ENCODE measurements around the gene F8A3.
A peak's percentile ranks its signal among the peaks of the same experiment; 100 is the strongest.
"Not testable (repeated sequence)": the region's sequence is repeated elsewhere in the genome, so short reads cannot be mapped to it uniquely, and the experiment has no call there.

The F8A3 gene

DNA sequence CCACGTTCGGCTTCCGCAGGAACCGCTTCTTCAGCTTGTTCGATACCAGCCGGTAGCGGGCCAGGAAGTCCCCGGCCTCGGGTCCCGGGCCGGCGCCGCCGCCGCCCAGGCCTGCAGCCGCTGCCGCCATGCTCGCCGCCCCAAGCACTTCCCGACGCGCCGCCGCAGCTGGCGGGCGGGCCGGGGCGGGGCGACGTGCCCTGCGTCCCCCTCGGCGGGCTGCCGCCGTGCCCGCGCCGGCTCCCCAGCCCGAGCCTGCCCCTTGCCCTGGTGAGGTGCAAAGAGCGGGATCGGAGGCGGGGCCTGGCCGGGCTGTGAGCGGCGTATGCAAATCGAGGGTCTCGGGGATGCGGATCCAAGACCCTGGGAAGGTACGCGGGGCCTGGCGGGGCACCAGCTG, at the start of gene F8A3:
F8A3 (minus strand) TSS at position 150 of the 400 bp plus-strand sequence; CDS start at position 130, 20 bp downstream.
- not testable (repeated sequence) for H3K9me3 Mint-ChIP-seq, H3K4me3 Mint-ChIP-seq, H3K27ac Mint-ChIP-seq, H3K27me3 Mint-ChIP-seq, H3K36me3 Mint-ChIP-seq, H3K4me1 Mint-ChIP-seq

GRCh38 chrX:155505296-155505695, 46.9 kb upstream of the F8A3 start:
- Mint-ChIP-seq H3K4me1 (no peaks in the 10 kb centered on the region), H3K27ac (peak overlapping the region; percentile 12), H3K4me3 (no peak overlapping the region), H3K36me3 (peaks cover 24% of the 10 kb centered on the region), H3K27me3 (no peaks in the 10 kb centered on the region), H3K9me3 (no peaks in the 10 kb centered on the region)

DNA sequence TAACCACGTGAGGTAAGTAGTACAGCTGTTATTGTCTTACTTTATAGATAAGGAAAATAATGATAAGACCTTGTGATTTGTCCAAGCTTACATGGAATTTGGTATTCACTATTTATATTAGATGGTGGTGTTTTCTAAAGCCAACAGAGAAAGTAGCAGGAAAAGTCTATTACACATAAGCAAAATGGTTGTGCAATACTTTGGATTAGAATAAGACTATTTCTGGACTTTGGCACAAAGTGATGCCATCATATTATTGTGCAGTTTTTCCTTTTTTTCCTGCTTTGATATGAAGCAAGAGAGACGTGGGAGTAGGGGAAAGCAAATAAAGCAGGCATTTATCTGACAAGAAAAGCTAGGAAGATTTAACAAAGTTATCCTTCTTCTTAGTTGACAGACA, 36.7 kb upstream of the F8A3 start:
- H3K27ac Mint-ChIP-seq, H3K36me3 Mint-ChIP-seq, H3K4me3 Mint-ChIP-seq, H3K4me1 Mint-ChIP-seq, H3K9me3 Mint-ChIP-seq, H3K27me3 Mint-ChIP-seq: not testable (repeated sequence)

DNA sequence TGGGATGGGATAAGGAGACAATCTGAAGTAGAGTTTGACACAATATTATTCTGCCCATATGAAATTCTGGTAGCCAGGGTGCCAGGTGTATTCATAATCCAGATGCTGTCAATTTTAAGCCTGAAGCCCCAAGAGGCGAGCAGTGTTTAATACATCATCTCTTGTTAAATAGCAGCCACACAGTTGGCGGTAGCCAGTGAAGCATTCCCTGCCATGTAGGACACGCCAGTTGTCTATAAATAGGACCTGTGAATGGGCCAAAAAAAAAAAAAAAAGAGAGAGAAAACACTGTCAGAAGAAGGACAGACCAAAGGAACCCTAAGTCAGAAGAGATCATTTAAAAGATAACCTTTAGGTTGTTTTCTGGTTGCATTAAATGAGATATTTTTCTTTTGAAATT, 33.0 kb upstream of the F8A3 start:
- H3K9me3 Mint-ChIP-seq, H3K4me3 Mint-ChIP-seq, H3K4me1 Mint-ChIP-seq, H3K27ac Mint-ChIP-seq, H3K36me3 Mint-ChIP-seq, H3K27me3 Mint-ChIP-seq: not testable (repeated sequence)

DNA sequence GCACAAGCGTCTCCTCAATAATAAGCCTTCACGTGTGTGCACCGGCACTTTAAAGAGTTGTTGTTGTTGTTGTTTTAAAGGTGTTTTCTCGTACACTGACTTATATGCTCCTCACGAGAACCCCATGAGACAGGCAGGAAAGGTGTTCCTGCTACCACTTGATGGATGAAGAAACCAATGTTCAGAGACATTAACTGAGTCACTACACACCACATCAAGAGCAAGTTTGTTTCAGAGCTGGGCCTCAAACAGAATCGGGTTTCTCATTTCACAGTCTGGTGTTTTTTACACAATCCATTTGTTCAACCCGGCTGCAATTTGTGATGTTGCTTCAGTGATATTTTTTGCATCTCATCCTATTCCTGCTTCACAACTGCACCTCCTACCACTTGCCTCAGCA, 18.7 kb upstream of the F8A3 start:
- H3K9me3 Mint-ChIP-seq, H3K36me3 Mint-ChIP-seq, H3K27me3 Mint-ChIP-seq, H3K27ac Mint-ChIP-seq, H3K4me1 Mint-ChIP-seq, H3K4me3 Mint-ChIP-seq: not testable (repeated sequence)

- H3K4me1 Mint-ChIP-seq, H3K27me3 Mint-ChIP-seq, H3K4me3 Mint-ChIP-seq, H3K27ac Mint-ChIP-seq, H3K36me3 Mint-ChIP-seq, H3K9me3 Mint-ChIP-seq: not testable (repeated sequence)
Measured at GRCh38 chrX:155466269-155466938, 8.0 kb upstream of the F8A3 start.

- not testable (repeated sequence) for H3K4me3 Mint-ChIP-seq, H3K27me3 Mint-ChIP-seq, H3K9me3 Mint-ChIP-seq, H3K27ac Mint-ChIP-seq, H3K36me3 Mint-ChIP-seq, H3K4me1 Mint-ChIP-seq
Measured at GRCh38 chrX:155460501-155460900, 2.1 kb upstream of the F8A3 start.

GRCh38 chrX:155457761-155458447, 516 bp downstream of the F8A3 start:
- not testable (repeated sequence) for H3K36me3 Mint-ChIP-seq, H3K27me3 Mint-ChIP-seq, H3K9me3 Mint-ChIP-seq, H3K4me3 Mint-ChIP-seq, H3K4me1 Mint-ChIP-seq, H3K27ac Mint-ChIP-seq

- Mint-ChIP-seq H3K4me1 (peaks cover 6% of the 10 kb centered on the region), H3K9me3 (peaks cover 4% of the 10 kb centered on the region), H3K27ac (no peak overlapping the region), H3K36me3 (peaks cover 10% of the 10 kb centered on the region), H3K4me3 (no peak overlapping the region), H3K27me3 (no peaks in the 10 kb centered on the region)
Measured at GRCh38 chrX:155441097-155441496, 17.3 kb downstream of the F8A3 start.

GRCh38 chrX:155435744-155436112, 22.7 kb downstream of the F8A3 start:
- Mint-ChIP-seq H3K36me3 (peaks cover 1% of the 10 kb centered on the region), H3K9me3 (peaks cover 4% of the 10 kb centered on the region), H3K27me3 (no peaks in the 10 kb centered on the region), H3K4me3 (no peak overlapping the region), H3K27ac (no peak overlapping the region), H3K4me1 (no peaks in the 10 kb centered on the region)

- no peak overlapping the region for H3K27ac Mint-ChIP-seq
- H3K4me3 Mint-ChIP-seq: no peak overlapping the region
- no peaks in the 10 kb centered on the region for H3K27me3 Mint-ChIP-seq
- H3K9me3 Mint-ChIP-seq: peaks cover 4% of the 10 kb centered on the region
- H3K4me1 Mint-ChIP-seq: no peaks in the 10 kb centered on the region
- H3K36me3 Mint-ChIP-seq: peaks cover under 1% of the 10 kb centered on the region
Measured at GRCh38 chrX:155434906-155435743, 23.3 kb downstream of the F8A3 start.

DNA sequence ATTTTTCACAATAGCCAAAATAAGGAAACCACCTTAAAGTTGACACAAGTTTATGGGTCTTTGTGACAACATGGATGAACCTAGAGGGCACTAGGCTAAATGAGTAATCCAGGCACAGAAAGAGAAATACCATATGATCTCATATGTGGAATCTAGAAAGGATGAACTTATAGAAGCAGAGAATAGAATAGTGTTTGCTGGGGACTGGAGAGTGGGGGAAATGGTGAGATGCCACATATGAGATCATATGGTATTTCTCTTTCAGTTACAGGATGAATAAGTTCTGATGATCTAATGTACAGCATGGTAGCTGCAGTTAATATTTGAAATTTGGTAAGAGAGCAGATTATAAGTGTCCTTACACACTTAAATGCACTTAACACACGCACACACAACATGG, 40.7 kb downstream of the F8A3 start:
- no peak overlapping the region for H3K27ac Mint-ChIP-seq
- no peaks in the 10 kb centered on the region for H3K4me1 Mint-ChIP-seq
- H3K4me3 Mint-ChIP-seq: no peak overlapping the region
- H3K27me3 Mint-ChIP-seq: no peaks in the 10 kb centered on the region
- peaks cover 2% of the 10 kb centered on the region for H3K36me3 Mint-ChIP-seq
- no peaks in the 10 kb centered on the region for H3K9me3 Mint-ChIP-seq
